H9 (cell line): Measurements from ENCODE around the gene NINJ1. TPM values are rescaled to one million over a fixed set of nuclear protein-coding genes. Genes with fewer than 3 reads are reported as not detected.

ENCODE experiments used
- DNase-seq: peaks from one replicate; pipeline ENCODE4 v3.0.0-alpha.2; 2017
- H2AFZ ChIP-seq: one replicate; pipeline ENCODE4 v1.6.1; 2013; ENCODE audit warnings: mild to moderate bottlenecking, low read length, control low read depth, moderate library complexity
- H2AK5ac ChIP-seq: 2 replicates; pipeline ENCODE4 v1.6.1; 2013; ENCODE audit warnings: low read length, control low read depth, mixed read lengths; ENCODE audit not compliant: insufficient read length
- H2BK120ac ChIP-seq: one replicate; pipeline ENCODE4 v1.6.1; 2013; ENCODE audit warnings: low read depth, mild to moderate bottlenecking, low read length, control low read depth, inconsistent platforms; ENCODE audit not compliant: poor library complexity, severe bottlenecking
- H2BK12ac ChIP-seq: 2 replicates; pipeline ENCODE4 v1.6.1; 2013; ENCODE audit warnings: low read length, control low read depth, mixed read lengths, low read depth; ENCODE audit not compliant: insufficient read length
- H2BK15ac ChIP-seq: 2 replicates; pipeline ENCODE4 v1.6.1; 2013; ENCODE audit warnings: low read depth, low read length, control low read depth
- H2BK20ac ChIP-seq: one replicate; pipeline ENCODE4 v1.6.1; 2013; ENCODE audit warnings: low read depth, mild to moderate bottlenecking, low read length, control low read depth, inconsistent platforms; ENCODE audit not compliant: poor library complexity, severe bottlenecking
- H2BK5ac ChIP-seq: 2 replicates; pipeline ENCODE4 v1.6.1; 2013; ENCODE audit warnings: low read length, control low read depth, mixed read lengths; ENCODE audit not compliant: insufficient read length
- H3K14ac ChIP-seq: 2 replicates; pipeline ENCODE4 v1.6.1; 2013; ENCODE audit warnings: low read length, control low read depth; ENCODE audit not compliant: insufficient read depth
- H3K18ac ChIP-seq: 2 replicates; pipeline ENCODE4 v1.6.1; 2013; ENCODE audit warnings: low read depth, mild to moderate bottlenecking, mixed read lengths, low read length, control low read depth; ENCODE audit not compliant: insufficient read length
- H3K23ac ChIP-seq: 2 replicates; pipeline ENCODE4 v1.6.1; 2013; ENCODE audit warnings: low read length, control low read depth, mixed read lengths, low read depth; ENCODE audit not compliant: insufficient read length
- H3K23me2 ChIP-seq: 2 replicates; pipeline ENCODE4 v1.6.1; 2013; ENCODE audit warnings: low read depth, mild to moderate bottlenecking, mixed read lengths, low read length, control low read depth; ENCODE audit not compliant: insufficient read length, poor library complexity, severe bottlenecking
- H3K27ac ChIP-seq: 2 replicates; pipeline ENCODE4 v1.5.1; 2013; ENCODE audit warnings: low read length, control low read depth, mixed read lengths, low read depth; ENCODE audit not compliant: insufficient read length
- H3K27me3 ChIP-seq: 2 replicates; pipeline ENCODE4 v1.6.1; 2013; ENCODE audit warnings: low read length, control low read depth, inconsistent platforms; ENCODE audit not compliant: insufficient read depth
- H3K4ac ChIP-seq: 2 replicates; pipeline ENCODE4 v1.6.1; 2013; ENCODE audit warnings: low read depth, mild to moderate bottlenecking, control low read depth, inconsistent platforms, low read length, moderate library complexity
- H3K4me1 ChIP-seq: 2 replicates; pipeline ENCODE4 v1.6.1; 2013; ENCODE audit warnings: low read length, control low read depth, inconsistent platforms; ENCODE audit not compliant: insufficient read depth
- H3K4me2 ChIP-seq: 2 replicates; pipeline ENCODE4 v1.6.1; 2013; ENCODE audit warnings: low read length, control low read depth, mixed read lengths; ENCODE audit not compliant: insufficient read length, insufficient read depth
- H3K56ac ChIP-seq: 2 replicates; pipeline ENCODE4 v1.6.1; 2013; ENCODE audit warnings: low read depth, mild to moderate bottlenecking, mixed read lengths, low read length, control low read depth; ENCODE audit not compliant: insufficient read length
- H3K79me1 ChIP-seq: 2 replicates; pipeline ENCODE4 v1.6.1; 2013; ENCODE audit warnings: low read depth, mild to moderate bottlenecking, moderate library complexity, low read length, control low read depth, inconsistent platforms; ENCODE audit not compliant: insufficient read depth, poor library complexity, severe bottlenecking
- H3K79me2 ChIP-seq: 2 replicates; pipeline ENCODE4 v1.6.1; 2013; ENCODE audit warnings: low read length, control low read depth, inconsistent platforms; ENCODE audit not compliant: insufficient read depth
- H3K9ac ChIP-seq: 2 replicates; pipeline ENCODE4 v1.6.1; 2013; ENCODE audit warnings: low read length, control low read depth, mixed read lengths; ENCODE audit not compliant: insufficient read length; ENCODE audit errors: extremely low read depth
- H3K9me3 ChIP-seq: one replicate; pipeline ENCODE4 v1.6.1; 2013; ENCODE audit warnings: low read depth, low read length, inconsistent platforms; ENCODE audit not compliant: control insufficient read depth
- H3T11ph ChIP-seq: one replicate; pipeline ENCODE4 v1.6.1; 2013; ENCODE audit warnings: mild to moderate bottlenecking, low read length, control low read depth, inconsistent platforms
- H4K20me1 ChIP-seq: one replicate; pipeline ENCODE4 v1.6.1; 2013; ENCODE audit not compliant: control insufficient read depth, insufficient read length, insufficient read depth
- H4K5ac ChIP-seq: 2 replicates; pipeline ENCODE4 v1.6.1; 2013; ENCODE audit warnings: low read depth, mild to moderate bottlenecking, mixed read lengths, low read length, control low read depth; ENCODE audit not compliant: insufficient read length
- H4K8ac ChIP-seq: replicated peaks from 2 replicates; pipeline ENCODE4 v1.6.1; 2013; ENCODE audit warnings: low read length, control low read depth, mixed read lengths, low read depth; ENCODE audit not compliant: insufficient read length
- H4K91ac ChIP-seq: 2 replicates; pipeline ENCODE4 v1.6.1; 2013; ENCODE audit warnings: low read depth, mild to moderate bottlenecking, moderate library complexity, mixed read lengths, low read length, control low read depth; ENCODE audit not compliant: insufficient read length
- H3K27ac Mint-ChIP-seq, 3 experiments: 2 replicates in 2 of 3; 3 replicates in 1 of 3; pipeline ENCODE4 v1.8.0; 2020 to 2021; ENCODE audit warnings: mixed read lengths in 3 of 3, mild to moderate bottlenecking in 1 of 3, moderate library complexity in 1 of 3
- H3K27me3 Mint-ChIP-seq: 2 replicates; pipeline ENCODE4 v1.8.0; 2021; ENCODE audit warnings: low read depth, mild to moderate bottlenecking, moderate library complexity, mixed read lengths
- H3K36me3 Mint-ChIP-seq, 3 experiments: 2 replicates in 2 of 3; 3 replicates in 1 of 3; pipeline ENCODE4 v1.8.0; 2020 to 2021; ENCODE audit warnings: low read depth in 3 of 3, mixed read lengths in 3 of 3; ENCODE audit not compliant: insufficient read depth in 1 of 3
- H3K4me1 Mint-ChIP-seq, 2 experiments: 2 replicates each; pipeline ENCODE4 v1.8.0; 2020; ENCODE audit warnings: mixed read lengths in 2 of 2
- H3K4me3 Mint-ChIP-seq, 2 experiments: 2 replicates in 1 of 2; 3 replicates in 1 of 2; pipeline ENCODE4 v1.8.0; 2020 to 2021; ENCODE audit warnings: mild to moderate bottlenecking in 2 of 2, mixed read lengths in 2 of 2, moderate library complexity in 1 of 2
- H3K9me3 Mint-ChIP-seq, 2 experiments: 2 replicates in 1 of 2; 3 replicates in 1 of 2; pipeline ENCODE4 v1.8.0; 2020; ENCODE audit warnings: mild to moderate bottlenecking in 2 of 2, mixed read lengths in 2 of 2, moderate library complexity in 1 of 2
- WGBS: extraction: QIAGEN DNeasy Blood & Tissue Kit; methylation state at CpG from one replicate; pipeline ENCODE4 v1.1.7; 2013; ENCODE audit warnings: missing lambda C conversion rate, low lambda C conversion rate, mixed read lengths; ENCODE audit not compliant: insufficient read length; ENCODE audit errors: extremely low coverage; 5-methylcytosine and 5-hydroxymethylcytosine counted together
- total RNA-seq: library from RNA; stranded (reverse); gene quantifications from 2 replicates; pipeline ENCODE4 v1.2.1, GENCODE V29; 2021
- TF ChIP-seq, protein P1 (sequence below): fragments of 200-600 bp; sonication (generic); conservative IDR thresholded peaks from 3 replicates; pipeline ENCODE4 v1.8.0; 2021; ENCODE audit warnings: antibody characterized with exemption, mild to moderate bottlenecking

NINJ1 gene
- total RNA-seq, 1 experiment from 2014 or later = 28.9 TPM

DNA sequence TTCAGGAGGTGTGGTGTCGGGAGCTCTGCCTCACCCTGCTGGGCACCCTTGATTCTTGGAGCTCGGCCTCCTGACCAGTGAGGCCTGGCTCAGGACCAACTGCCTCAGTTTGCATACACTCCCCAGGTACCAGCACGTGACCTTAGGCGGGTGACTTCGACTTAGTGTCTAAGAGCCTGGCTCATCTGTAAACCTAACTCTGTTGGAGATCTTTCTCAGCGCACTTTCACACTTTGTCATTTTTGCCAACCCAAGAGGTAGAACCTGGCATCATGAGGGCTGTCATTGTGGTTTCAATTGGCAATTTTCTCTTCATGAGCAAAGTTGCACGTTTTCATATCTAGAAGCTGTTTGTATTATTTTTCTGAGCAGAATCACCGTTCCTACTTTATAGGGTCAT, 36.5 kb upstream of the NINJ1 start:
- DNase-seq = no peak
- Histone ChIP-seq H3K9ac (no peak overlapping the region), H4K8ac (no peak overlapping the region), H4K5ac (no peak overlapping the region), H3K9me3 (no peaks in the 10 kb centered on the region), H3T11ph (no peak overlapping the region), H3K4me2 (no peak overlapping the region), H2AFZ (no peak overlapping the region), H3K79me2 (no peaks in the 10 kb centered on the region), H3K27me3 (no peaks in the 10 kb centered on the region), H2BK5ac (no peak overlapping the region), H3K27ac (no peak overlapping the region), H3K23me2 (no peaks in the 10 kb centered on the region), H3K14ac (no peak overlapping the region), H2BK15ac (no peak overlapping the region), H2BK12ac (no peak overlapping the region), H2BK20ac (no peak overlapping the region), H3K56ac (no peak overlapping the region), H2AK5ac (no peak overlapping the region), H3K18ac (no peak overlapping the region), H3K23ac (no peak overlapping the region), H3K4me1 (no peaks in the 10 kb centered on the region), H2BK120ac (no peak overlapping the region), H3K79me1 (no peaks in the 10 kb centered on the region), H4K91ac (no peak overlapping the region), H3K4ac (no peak overlapping the region), H4K20me1 (no peaks in the 10 kb centered on the region)
- Mint-ChIP-seq H3K27me3 (peaks cover 7% of the 10 kb centered on the region; the same call in 1 of the 2 replicates), H3K4me3 (no peak overlapping the region), H3K9me3 (no peaks in the 10 kb centered on the region), H3K27ac (no peak overlapping the region), H3K36me3 (no peaks in the 10 kb centered on the region), H3K4me1 (peaks cover 0 to 4% of the 10 kb centered on the region in 2 experiments; a peak in 1 of 4 replicates)
- WGBS = no CpG with 5 or more reads among the region's 8 CpGs
- TF ChIP-seq, protein P1, sequence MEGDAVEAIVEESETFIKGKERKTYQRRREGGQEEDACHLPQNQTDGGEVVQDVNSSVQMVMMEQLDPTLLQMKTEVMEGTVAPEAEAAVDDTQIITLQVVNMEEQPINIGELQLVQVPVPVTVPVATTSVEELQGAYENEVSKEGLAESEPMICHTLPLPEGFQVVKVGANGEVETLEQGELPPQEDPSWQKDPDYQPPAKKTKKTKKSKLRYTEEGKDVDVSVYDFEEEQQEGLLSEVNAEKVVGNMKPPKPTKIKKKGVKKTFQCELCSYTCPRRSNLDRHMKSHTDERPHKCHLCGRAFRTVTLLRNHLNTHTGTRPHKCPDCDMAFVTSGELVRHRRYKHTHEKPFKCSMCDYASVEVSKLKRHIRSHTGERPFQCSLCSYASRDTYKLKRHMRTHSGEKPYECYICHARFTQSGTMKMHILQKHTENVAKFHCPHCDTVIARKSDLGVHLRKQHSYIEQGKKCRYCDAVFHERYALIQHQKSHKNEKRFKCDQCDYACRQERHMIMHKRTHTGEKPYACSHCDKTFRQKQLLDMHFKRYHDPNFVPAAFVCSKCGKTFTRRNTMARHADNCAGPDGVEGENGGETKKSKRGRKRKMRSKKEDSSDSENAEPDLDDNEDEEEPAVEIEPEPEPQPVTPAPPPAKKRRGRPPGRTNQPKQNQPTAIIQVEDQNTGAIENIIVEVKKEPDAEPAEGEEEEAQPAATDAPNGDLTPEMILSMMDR = no peak
